ENCODE measurements around the gene HTR1E.

HTR1E gene

DNA sequence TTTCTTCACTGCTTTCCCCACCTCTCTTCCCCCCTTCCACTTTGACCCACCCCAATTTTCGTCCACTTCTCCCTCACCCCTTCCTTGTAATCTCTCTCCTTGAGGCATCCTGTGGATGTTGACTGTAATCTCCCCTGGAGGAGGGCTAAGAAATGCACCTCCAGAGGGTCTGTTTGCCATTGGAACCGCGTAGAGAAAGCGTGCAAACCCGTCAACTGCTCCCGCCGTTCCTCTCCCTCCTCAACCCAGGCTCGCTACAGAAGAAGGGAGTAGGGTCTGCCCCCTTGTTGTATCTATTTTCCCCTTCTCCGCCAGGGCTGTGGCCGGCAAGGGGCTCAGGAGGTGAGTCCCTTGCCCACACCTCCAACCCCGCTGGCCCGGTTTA, 502 bp upstream of the HTR1E start:
- TF ChIP-seq, protein P1, sequence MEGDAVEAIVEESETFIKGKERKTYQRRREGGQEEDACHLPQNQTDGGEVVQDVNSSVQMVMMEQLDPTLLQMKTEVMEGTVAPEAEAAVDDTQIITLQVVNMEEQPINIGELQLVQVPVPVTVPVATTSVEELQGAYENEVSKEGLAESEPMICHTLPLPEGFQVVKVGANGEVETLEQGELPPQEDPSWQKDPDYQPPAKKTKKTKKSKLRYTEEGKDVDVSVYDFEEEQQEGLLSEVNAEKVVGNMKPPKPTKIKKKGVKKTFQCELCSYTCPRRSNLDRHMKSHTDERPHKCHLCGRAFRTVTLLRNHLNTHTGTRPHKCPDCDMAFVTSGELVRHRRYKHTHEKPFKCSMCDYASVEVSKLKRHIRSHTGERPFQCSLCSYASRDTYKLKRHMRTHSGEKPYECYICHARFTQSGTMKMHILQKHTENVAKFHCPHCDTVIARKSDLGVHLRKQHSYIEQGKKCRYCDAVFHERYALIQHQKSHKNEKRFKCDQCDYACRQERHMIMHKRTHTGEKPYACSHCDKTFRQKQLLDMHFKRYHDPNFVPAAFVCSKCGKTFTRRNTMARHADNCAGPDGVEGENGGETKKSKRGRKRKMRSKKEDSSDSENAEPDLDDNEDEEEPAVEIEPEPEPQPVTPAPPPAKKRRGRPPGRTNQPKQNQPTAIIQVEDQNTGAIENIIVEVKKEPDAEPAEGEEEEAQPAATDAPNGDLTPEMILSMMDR (IDR thresholded peaks at IDR 0.05; ENCODE audit: low read depth, low read length, missing control alignments), result no peak
- peak overlapping the region; percentile 30 for H3K4me3 ChIP-seq (ENCODE audit: low read depth, low read length)
- no peak for DNase-seq (ENCODE audit: low read depth)
- in situ Hi-C loops (cut with HindIII; ENCODE audit: low sequenced_read_pairs), result no loop called here

DNA sequence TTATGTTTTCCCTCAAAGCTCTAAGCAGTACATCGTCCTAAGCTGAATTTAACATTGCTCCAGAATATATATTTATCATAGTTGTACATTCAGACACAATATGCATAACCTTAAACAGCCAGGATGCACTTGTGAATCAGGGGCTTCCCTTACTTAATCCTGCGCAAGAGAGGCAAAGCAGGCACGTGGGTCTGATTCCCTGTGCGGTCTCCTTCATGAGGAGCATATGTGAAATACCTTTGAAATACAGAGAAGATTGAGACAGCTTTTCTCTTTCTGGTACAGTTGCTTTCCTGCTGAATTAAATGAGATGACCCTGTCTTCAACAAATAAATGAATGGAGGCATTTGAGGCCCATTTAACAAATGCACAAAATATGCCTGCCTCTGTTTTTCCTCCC, 1.5 kb downstream of the HTR1E start:
- DNase-seq (ENCODE audit: low read depth), result no peak
- in situ Hi-C loops (cut with HindIII; ENCODE audit: low sequenced_read_pairs), result no loop called here
- H3K4me3 ChIP-seq (ENCODE audit: low read depth, low read length), result no peak overlapping the region
- TF ChIP-seq, protein P1 (IDR thresholded peaks at IDR 0.05; ENCODE audit: low read depth, low read length, missing control alignments), result no peak

DNA sequence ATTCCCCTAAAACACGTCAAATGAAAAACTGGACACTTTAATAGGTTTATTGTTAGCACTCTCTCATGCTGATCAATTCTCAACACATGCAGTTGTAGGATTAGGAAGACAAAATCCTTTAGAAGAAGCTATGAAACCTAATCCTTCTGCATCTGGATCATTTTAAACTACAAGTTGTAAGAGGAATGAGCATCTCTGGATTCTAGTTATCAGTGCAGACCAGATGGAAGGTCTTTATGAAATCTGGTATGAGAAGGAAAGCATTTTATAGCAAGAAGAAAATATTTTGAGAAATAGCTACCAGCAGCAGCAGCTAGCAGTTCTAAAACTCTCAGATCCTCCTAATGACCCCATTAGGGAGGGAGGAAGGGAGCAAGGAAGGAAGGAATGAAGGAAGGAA, 4.1 kb downstream of the HTR1E start:
- in situ Hi-C loops (cut with HindIII; ENCODE audit: low sequenced_read_pairs), result no loop called here
- no peak for DNase-seq (ENCODE audit: low read depth)
- no peak overlapping the region for H3K4me3 ChIP-seq (ENCODE audit: low read depth, low read length)
- TF ChIP-seq, protein P1 (IDR thresholded peaks at IDR 0.05; ENCODE audit: low read depth, low read length, missing control alignments), result no peak

DNA sequence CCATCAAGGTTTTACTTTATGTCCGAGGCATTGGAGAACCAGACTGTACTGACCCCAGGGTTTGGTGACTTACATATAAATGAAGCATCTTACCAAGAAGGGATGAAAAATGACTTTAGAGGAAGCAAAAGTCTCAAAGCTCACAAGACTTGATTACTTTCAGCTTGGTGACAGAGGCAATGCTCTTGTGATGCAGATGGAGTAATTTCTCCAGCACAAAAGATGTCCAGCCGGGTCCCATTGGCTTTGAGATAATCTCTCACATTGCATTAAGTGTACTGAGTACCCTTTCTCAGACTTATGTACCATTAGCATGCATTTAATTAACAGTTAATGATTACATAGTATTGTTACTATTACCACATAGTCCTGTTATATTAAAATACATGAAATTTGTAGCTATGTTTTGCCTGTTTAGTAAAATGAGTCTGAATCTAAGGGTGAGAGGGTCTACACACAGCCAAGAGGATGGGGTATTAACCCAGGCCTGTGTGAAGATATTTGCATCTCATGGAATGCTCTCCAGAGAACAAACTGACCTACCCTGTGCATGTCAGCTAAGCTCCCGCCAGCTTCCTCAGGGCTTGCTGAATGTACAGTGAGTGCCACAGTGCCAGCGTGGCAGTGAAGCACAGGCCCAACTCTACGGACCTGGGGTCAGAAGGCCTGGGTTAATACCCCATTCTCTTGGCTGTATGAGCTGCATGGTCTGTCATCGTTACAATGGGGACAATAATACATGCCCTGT, 5.6 kb downstream of the HTR1E start:
- in situ Hi-C loops (cut with HindIII; ENCODE audit: low sequenced_read_pairs), result no loop called here

DNA sequence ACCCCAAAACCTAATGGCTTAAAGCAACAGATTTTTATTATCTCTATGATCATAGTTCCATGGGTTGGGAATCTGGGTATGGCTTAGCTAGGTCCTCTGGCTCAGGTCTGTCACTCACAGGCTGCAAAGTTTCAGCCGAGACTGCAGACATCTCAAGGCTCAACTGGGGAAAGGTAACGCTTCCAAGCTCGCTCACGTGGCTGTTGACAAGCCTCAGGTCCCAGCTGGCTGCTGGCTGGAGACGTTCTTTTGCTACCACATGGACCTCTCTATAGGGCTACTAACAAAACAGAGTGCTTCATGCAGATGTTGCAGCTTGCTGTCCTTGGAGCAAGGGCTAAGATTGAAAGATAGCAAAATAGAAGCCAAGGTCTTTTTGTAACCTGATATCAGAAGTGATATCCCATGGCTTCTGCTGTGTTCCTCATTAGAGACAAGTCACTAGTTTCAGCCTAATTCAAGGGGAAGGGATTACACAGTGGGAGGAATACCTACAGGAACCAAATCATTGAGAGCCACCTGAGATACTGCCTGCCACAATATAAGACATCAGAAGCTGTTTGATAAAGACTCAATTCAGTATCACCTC, 6.6 kb downstream of the HTR1E start:
- in situ Hi-C loops (cut with HindIII; ENCODE audit: low sequenced_read_pairs), result no loop called here

More for the DNA sequence above, 5.6 kb downstream of the HTR1E start:
- TF ChIP-seq, protein P1 (IDR thresholded peaks at IDR 0.05; ENCODE audit: low read depth, low read length, missing control alignments), result no peak
- H3K4me3 ChIP-seq (ENCODE audit: low read depth, low read length), result no peak overlapping the region
- DNase-seq (ENCODE audit: low read depth), result no peak

DNA sequence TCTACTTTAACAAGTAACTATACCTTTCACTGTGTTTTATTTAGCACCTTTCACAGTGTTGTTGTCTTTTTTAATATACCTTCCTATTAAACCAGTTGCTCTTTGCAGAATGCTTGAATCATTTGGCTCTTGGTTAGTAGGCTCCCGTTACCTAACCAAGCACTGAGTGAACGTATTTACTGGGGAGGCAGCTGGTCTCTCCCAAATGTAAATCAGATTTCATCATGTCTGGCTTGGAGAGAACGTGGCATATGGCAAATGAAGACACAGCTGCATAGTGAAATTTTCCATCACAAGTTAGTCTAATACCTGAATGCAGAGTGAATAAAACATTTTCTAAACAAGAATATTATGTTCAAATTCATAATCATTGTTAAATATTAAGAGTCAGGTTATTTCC, 12.4 kb downstream of the HTR1E start:
- no peak for DNase-seq (ENCODE audit: low read depth)
- no peak overlapping the region for H3K4me3 ChIP-seq (ENCODE audit: low read depth, low read length)
- in situ Hi-C loops (cut with HindIII; ENCODE audit: low sequenced_read_pairs), result no loop called here
- TF ChIP-seq, protein P1 (IDR thresholded peaks at IDR 0.05; ENCODE audit: low read depth, low read length, missing control alignments), result no peak

More for the DNA sequence above, 6.6 kb downstream of the HTR1E start:
- TF ChIP-seq, protein P1 (IDR thresholded peaks at IDR 0.05; ENCODE audit: low read depth, low read length, missing control alignments), result no peak
- no peak for DNase-seq (ENCODE audit: low read depth)
- no peak overlapping the region for H3K4me3 ChIP-seq (ENCODE audit: low read depth, low read length)

Measured in astrocyte of the cerebellum (primary cell).